ENCODE measurements around the gene SLC38A10. TPM values are rescaled to one million over a fixed set of nuclear protein-coding genes. Genes with fewer than 3 reads are reported as not detected.

SLC38A10 gene
- total RNA-seq, 3 donors from 2014 or later = 45.7 to 58.6 (median 53.9) TPM

DNA sequence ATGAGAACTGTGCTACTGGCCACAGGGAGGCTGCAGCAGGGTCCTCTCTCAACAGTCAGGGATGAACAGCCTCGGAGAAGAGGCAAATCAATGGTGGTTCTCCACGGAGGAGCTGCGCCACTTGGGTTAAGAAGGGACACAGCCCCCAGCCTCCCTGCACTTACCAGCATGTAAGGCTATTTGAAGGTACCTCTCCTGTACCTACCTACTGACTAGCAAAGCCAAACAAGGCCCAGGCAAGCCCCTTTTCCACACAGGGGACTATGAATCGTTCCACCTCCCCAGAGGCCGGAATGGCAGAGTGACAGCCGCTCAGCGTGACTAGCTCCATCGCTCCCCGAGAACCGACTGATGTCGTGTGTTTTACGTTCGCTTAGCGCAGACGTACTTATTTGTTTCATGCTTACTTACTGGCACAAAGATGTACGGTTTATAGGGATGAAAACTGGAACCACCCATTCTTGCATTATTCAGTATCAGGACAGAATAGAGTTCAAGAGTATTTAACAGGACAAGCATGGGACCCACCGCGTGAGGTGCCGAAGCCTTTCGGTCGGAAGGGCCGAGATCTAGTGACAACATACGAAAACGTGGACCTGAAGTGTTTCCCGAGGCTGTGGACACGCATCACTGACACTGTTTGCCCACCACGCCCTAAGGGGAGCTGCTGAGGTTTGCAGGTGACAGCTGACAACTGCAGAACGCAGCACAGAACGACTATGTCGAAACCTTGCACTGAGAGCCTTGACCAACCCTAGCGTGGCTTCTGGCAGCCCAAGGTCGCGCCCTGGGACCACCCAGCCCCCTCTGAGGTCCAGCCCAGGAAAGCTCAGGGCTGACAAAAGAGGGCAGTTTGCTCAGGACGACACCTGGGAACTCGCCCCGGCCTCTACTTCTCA lies 57.3 kb downstream of the SLC38A10 start:
- peaks cover 6% of the 10 kb centered on the region for H3K36me3 Mint-ChIP-seq (ENCODE audit: insufficient read depth)
- peak overlapping the region; percentile 95 for H3K4me3 Mint-ChIP-seq
- ATAC-seq (no peak), DNase-seq (no peak)
- no peaks in the 10 kb centered on the region for H3K9me3 Mint-ChIP-seq
- no peaks in the 10 kb centered on the region for H3K27me3 Mint-ChIP-seq (ENCODE audit: low read depth)
- H3K4me1 Mint-ChIP-seq (ENCODE audit: low read depth) = peaks cover 35% of the 10 kb centered on the region

DNA sequence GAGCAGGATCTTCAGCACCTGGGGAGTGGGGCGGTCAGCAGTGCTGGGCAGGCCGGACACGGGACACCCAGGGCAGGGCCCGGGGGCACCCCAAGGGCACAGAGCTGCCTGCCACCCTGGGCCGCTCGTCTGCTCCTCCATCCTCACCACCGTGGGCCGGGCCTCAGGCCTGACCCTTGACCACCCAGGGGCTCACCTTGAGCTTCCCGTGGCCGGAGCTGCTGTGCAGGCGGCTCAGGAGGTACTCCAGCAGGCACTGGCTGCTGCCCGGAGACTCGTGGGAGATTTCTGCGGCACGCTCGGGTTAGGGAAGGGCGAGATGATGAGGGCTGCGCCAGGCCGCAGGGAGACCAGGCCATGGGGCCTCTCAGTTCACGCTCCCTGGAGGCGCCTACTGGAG lies 58.3 kb downstream of the SLC38A10 start:
- peak overlapping the region; percentile 95 for H3K4me3 Mint-ChIP-seq
- ATAC-seq = no peak
- peaks cover 6% of the 10 kb centered on the region for H3K36me3 Mint-ChIP-seq (ENCODE audit: insufficient read depth)
- DNase-seq = no peak
- H3K9me3 Mint-ChIP-seq = no peaks in the 10 kb centered on the region
- peaks cover 30% of the 10 kb centered on the region for H3K4me1 Mint-ChIP-seq (ENCODE audit: low read depth)
- no peaks in the 10 kb centered on the region for H3K27me3 Mint-ChIP-seq (ENCODE audit: low read depth)

DNA sequence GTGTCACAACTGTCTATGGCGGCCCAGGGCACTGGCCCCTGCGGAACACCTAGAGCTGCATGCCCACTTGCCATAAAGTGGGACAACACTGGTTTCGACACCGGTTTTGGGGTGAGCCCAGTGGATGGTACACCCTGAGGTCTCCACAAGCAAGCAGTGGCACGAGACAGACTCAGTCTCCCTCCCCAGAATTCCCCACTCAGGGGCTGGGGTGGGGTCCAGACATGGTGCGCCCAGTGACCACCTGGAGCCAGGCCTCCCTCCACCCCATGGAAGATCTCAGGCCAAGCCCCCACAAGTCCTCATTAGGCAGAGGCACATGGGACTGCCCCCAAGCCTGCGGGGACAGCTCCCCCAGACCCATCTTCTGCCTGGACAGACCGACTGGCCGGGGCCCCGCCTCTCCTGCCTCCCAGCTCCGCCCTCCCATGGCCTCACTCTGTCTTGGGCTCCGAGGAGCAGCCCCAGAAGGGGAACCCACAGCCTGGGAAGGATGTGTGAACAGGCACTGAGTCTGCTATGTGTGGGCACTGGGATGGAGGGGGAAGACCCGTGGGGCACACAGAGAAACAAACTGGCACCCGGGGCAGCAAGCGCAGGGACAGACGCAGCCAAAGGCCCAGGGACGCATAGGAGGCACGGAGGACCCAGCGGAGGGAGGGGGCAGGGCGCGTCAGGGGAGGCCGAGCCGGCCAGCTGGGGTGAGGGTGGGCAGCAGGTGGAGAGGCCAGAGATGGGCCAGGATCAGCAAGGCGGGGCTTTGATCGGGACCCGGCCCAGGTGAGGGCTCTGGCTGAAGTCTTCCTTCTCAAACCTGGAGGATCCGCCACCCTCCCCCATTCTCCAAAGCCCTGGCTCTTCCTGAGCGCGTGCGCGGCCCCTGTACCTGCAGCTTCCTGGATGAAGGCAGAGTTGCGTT lies 59.0 kb downstream of the SLC38A10 start:
- no peaks in the 10 kb centered on the region for H3K9me3 Mint-ChIP-seq
- peak overlapping the region; percentile 56 for H3K4me3 Mint-ChIP-seq
- no peaks in the 10 kb centered on the region for H3K27me3 Mint-ChIP-seq (ENCODE audit: low read depth)
- peaks cover 4% of the 10 kb centered on the region for H3K36me3 Mint-ChIP-seq (ENCODE audit: insufficient read depth)
- ATAC-seq (no peak), DNase-seq (no peak)
- H3K4me1 Mint-ChIP-seq (ENCODE audit: low read depth) = peaks cover 27% of the 10 kb centered on the region

DNA sequence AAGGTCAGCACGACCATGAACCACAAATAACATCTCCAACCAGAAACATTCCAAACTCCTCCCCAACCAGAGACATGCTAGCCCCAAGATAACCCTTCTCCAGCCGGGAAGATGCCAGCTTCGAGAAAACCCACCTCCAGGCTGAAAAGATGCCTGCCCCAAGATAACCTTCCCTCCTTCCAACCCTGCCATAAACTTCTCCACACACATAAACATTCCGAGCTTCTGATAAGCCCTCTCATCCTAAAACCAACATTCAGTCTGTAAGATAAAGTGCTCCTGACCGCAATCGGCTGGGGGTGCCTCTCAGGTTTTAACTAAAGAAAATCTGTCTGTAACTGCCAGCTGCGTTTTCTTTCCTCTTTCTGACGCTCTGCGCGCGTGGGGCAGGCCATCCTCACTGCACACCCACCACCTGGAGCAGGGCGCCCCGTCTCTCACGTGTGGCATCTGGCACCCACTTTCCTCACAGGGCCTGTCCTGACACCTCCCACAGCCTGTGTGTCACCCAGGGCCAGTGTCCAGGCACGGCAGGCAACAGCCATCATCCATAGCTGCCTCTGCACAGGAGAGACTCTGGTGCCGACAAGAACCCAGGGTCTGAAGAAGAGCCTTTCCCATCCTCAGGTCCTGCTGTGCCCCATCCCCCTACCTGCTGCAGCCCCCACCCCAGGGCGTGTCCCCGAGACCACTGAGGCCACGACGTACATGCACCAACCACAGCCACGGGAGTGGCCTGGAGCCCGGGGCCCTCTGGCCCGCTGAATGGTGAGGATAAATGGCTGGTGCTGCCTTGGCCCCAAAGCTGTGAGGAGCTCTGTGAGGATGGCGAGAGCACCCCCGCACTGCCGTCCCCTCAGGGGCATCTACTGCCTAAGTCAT lies 59.9 kb downstream of the SLC38A10 start:
- H3K4me1 Mint-ChIP-seq (ENCODE audit: low read depth) = peaks cover 21% of the 10 kb centered on the region
- H3K9me3 Mint-ChIP-seq = no peaks in the 10 kb centered on the region
- peaks cover 8% of the 10 kb centered on the region for H3K36me3 Mint-ChIP-seq (ENCODE audit: insufficient read depth)
- H3K4me3 Mint-ChIP-seq = peak overlapping the region; percentile 37
- no peaks in the 10 kb centered on the region for H3K27me3 Mint-ChIP-seq (ENCODE audit: low read depth)
- ATAC-seq = no peak
- no peak for DNase-seq

DNA sequence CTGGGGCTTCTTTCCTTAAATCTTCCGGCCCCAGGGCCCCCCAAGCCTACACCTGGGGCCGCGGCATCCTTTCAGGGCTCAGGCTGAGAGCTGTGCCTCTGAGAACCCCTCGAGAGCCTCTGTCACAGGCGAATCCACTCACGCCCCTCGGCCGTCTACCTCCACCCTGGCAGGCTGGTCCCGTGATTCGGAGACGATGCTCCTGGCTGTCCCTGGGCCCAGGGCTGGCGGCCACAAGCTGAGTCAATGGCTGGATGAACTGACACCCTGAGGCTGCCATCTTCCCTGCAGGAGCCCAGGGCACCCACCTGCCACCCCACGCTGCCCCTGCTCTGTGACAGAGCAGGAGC lies 60.6 kb downstream of the SLC38A10 start:
- DNase-seq (no peak), ATAC-seq (no peak)
- Mint-ChIP-seq H3K4me1 (ENCODE audit: low read depth) (peaks cover 20% of the 10 kb centered on the region), H3K4me3 (no peak overlapping the region), H3K27me3 (ENCODE audit: low read depth) (no peaks in the 10 kb centered on the region), H3K9me3 (no peaks in the 10 kb centered on the region), H3K36me3 (ENCODE audit: insufficient read depth) (peaks cover 14% of the 10 kb centered on the region)

DNA sequence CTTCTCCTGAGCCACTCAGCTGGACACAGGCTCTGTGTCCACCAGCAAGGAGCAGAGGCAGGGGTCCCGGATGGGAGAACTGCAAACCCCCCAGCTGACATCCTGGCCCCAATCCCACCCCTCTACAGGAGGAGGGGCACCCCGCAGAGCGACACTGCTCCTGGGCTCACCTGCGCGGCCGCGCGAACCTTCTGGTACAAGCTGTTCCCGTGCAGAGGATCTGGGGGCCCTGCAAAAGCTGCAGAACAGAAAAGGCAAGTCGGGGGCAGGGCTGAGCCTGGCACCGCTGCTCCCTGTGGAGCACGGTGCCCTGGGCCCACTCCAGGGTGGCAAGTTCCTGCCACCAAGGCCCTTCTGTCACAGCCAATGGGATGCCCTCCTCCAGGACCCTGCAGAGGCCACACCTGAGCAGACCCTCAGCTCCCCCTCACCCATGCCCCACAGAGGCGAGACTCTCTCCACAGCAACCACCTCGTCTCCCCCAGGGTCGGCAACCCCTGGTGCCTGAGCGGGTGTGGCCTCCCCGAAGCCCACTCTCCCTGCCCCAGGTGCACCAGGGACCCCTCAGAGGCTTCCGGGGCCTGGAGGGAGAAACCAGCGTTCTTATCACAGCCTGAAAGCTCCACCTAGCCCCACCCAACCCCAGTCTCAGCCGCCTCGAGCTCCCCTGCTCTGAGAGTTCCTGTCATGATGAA lies 61.1 kb downstream of the SLC38A10 start:
- no peak for DNase-seq
- Mint-ChIP-seq H3K4me1 (ENCODE audit: low read depth) (peaks cover 20% of the 10 kb centered on the region), H3K36me3 (ENCODE audit: insufficient read depth) (peaks cover 14% of the 10 kb centered on the region), H3K27me3 (ENCODE audit: low read depth) (no peaks in the 10 kb centered on the region), H3K4me3 (no peak overlapping the region), H3K9me3 (no peaks in the 10 kb centered on the region)
- no peak for ATAC-seq

DNA sequence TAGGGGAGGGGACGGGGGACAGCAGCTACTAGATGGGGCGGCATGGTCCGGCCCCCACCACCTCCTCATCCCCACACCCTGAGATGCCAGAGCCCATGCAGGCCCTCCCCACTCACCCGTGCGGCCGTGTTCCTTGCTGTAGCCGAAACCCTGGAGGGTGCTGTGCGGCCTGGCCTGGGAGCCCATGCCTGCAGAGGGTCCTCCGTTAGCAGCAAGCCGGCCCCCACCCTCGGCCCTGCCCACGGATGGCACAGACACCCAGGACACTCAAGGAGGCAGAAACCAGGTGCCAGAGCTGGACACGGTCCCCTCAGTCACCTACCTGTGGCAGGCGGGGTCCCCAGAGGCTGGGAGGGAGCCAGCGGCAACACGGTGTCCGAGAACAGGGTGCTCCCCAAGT lies 61.8 kb downstream of the SLC38A10 start:
- Mint-ChIP-seq H3K9me3 (no peaks in the 10 kb centered on the region), H3K27me3 (ENCODE audit: low read depth) (no peaks in the 10 kb centered on the region), H3K4me3 (no peak overlapping the region), H3K36me3 (ENCODE audit: insufficient read depth) (peaks cover 16% of the 10 kb centered on the region), H3K4me1 (ENCODE audit: low read depth) (peaks cover 20% of the 10 kb centered on the region)
- no peak for ATAC-seq
- DNase-seq = no peak

DNA sequence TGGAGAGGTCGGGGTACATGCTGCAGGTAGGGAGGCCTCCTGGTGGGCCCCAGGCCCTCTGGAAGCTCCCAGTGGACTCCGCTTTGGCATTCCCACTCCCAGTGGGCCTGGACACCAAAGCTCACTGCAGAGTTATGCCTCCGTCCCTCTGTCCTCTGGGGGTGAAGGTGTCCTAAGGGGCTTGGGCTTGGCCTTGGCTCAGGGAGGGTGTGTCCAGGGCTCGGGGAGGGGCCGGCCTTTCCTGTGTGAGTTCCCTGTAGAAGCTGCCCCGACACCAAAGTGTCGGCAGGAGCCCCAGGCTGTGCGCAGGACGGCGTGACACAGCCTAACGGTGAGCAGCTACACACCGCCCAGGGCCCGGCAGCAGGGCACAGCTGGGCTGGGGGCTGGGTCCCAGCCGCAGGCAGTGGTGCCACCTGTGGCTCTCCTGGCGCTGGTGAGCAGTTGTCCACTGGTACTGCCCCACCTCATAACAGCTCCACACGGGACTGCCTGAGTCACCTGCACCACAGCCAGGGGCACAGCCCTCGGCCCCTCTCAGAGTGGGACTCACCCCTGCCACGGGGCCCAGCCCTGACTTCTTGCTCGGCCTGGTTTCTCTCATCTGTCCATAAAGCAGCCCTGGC lies 62.4 kb downstream of the SLC38A10 start:
- peaks cover 18% of the 10 kb centered on the region for H3K36me3 Mint-ChIP-seq (ENCODE audit: insufficient read depth)

DNA sequence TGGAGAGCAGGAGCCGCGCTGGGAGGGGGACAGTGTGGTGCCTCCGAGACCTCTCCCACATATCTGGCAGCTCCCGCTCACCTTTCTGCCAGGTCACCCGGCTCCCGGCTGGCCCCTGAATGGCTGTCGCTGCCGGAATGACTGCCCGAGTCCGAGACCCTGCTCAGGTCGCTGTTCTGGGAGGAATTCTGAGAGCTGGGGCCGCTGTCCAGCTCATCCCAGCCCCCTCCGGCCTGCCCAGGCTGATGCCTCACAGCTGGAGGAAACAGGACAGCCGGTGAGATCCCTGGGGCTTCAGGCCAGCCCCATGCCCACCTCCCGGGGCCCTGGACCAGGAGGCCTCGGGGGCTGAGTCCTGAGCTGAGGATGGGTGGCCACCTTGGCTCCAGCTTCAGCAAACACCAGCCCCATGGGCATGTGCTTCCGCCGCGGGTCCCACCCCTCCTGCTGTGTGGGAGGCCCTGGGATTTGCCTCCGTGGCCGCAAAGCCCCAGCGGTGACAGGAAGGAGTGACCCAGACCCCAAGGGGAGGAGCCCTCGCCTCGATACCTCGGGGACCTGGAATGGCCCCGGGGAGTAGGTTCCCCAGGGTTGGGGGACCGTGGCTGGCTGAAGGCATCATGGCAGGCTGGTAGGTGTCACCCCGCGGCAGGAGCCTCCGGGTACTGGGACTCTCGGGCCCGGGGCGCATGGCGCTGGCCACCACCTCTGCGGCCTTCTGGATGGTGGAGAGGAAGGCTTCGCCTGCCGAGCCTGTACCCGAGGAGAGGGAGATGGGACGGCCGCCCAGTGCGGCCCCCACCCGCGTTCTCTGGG lies 63.1 kb downstream of the SLC38A10 start:
- H3K4me3 Mint-ChIP-seq = no peak overlapping the region
- ATAC-seq (no peak), DNase-seq (no peak)
- H3K27me3 Mint-ChIP-seq (ENCODE audit: low read depth) = no peaks in the 10 kb centered on the region
- no peaks in the 10 kb centered on the region for H3K9me3 Mint-ChIP-seq
- peaks cover 18% of the 10 kb centered on the region for H3K36me3 Mint-ChIP-seq (ENCODE audit: insufficient read depth)
- H3K4me1 Mint-ChIP-seq (ENCODE audit: low read depth) = peaks cover 15% of the 10 kb centered on the region

More for the DNA sequence above, 62.4 kb downstream of the SLC38A10 start:
- no peak overlapping the region for H3K4me3 Mint-ChIP-seq
- H3K4me1 Mint-ChIP-seq (ENCODE audit: low read depth) = peaks cover 18% of the 10 kb centered on the region
- H3K27me3 Mint-ChIP-seq (ENCODE audit: low read depth) = no peaks in the 10 kb centered on the region
- H3K9me3 Mint-ChIP-seq = no peaks in the 10 kb centered on the region
- no peak for DNase-seq
- ATAC-seq = no peak

DNA sequence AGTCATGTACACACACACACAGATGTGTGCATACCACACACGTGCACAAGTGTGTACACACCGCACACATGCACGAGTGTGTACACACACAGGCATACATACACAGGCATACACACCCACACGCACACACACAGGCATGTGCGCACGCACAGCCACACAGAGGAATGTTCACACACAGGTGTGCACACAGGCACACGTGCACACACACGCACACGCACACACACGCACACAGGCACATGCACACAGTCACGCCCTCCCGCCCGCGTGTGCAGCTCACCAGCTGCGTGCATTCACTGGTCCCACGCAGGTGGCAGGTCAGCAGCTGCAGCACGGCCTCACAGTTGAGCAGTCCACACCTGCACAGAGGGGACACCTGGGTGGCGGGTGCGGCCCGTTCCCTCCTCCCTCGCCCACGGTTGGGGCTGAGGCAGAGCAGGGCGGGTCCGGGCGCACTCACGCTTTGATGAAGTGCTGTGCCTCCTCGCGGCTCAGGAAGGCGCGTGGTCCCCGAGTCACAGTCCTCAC lies 63.9 kb downstream of the SLC38A10 start:
- peaks cover 15% of the 10 kb centered on the region for H3K4me1 Mint-ChIP-seq (ENCODE audit: low read depth)
- H3K9me3 Mint-ChIP-seq = no peaks in the 10 kb centered on the region
- peaks cover 18% of the 10 kb centered on the region for H3K36me3 Mint-ChIP-seq (ENCODE audit: insufficient read depth)
- no peak for ATAC-seq
- no peaks in the 10 kb centered on the region for H3K27me3 Mint-ChIP-seq (ENCODE audit: low read depth)
- H3K4me3 Mint-ChIP-seq = no peak overlapping the region
- DNase-seq = no peak

DNA sequence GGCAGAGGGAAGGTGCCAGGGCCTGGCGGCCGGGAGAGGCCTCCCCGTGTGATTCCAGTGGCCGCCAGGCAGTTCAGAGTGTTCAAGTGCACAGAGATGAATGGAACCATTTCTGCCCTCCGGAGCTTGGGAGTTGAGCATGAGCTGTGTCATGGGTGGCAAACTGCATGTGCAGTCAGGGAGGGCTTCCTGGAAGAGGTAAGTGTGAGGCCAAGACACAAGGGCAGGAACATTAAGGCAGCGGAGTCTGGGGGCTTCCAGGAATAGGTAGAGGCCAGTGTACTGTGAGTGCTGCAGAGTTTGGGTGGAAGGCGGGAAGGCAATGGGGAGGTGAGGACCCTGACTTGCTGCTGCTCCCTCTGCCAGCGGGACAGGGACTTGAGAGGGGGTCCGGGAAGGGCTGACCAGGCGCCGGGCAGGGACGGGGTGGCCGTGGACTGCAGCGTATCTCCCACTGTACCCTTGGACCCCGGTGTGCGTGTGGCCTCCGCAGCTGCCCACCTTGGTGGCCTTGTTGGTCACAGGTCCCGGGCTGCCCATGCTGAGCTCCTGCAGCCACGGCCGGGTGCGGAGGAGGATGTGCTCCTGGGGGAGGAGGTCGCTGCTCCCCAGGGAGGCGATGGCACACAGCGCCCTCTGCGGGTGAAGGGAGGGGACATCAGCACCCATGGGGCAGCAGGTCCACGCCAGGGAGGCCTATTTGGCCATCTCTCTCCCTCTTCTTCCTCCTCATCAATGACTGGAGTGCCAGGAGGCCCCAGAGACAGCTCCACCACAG lies 64.9 kb downstream of the SLC38A10 start:
- DNase-seq = no peak
- no peaks in the 10 kb centered on the region for H3K9me3 Mint-ChIP-seq
- H3K4me1 Mint-ChIP-seq (ENCODE audit: low read depth) = peaks cover 13% of the 10 kb centered on the region
- no peaks in the 10 kb centered on the region for H3K27me3 Mint-ChIP-seq (ENCODE audit: low read depth)
- H3K4me3 Mint-ChIP-seq = no peak overlapping the region
- peaks cover 18% of the 10 kb centered on the region for H3K36me3 Mint-ChIP-seq (ENCODE audit: insufficient read depth)
- ATAC-seq = peak in 1 of 2 donors; percentile 9

DNA sequence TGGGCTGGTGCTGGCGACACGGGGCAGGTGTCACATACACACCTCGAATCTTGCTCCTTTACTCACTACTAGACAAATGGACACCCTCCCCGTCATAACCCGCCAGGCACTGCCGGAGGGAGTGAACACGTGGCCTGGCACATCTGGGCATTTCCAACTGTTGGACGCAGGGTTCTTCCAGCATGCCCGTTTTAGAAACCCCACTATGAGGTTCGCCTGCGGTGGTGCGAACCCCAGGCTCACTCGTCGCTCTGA lies 65.5 kb downstream of the SLC38A10 start:
- Mint-ChIP-seq H3K36me3 (ENCODE audit: insufficient read depth) (peaks cover 15% of the 10 kb centered on the region), H3K4me1 (ENCODE audit: low read depth) (peaks cover 9% of the 10 kb centered on the region), H3K9me3 (no peaks in the 10 kb centered on the region), H3K27me3 (ENCODE audit: low read depth) (no peaks in the 10 kb centered on the region), H3K4me3 (no peak overlapping the region)
- no peak for DNase-seq
- no peak for ATAC-seq

All from activated T-cell treated with anti-CD3 and anti-CD28 coated beads, Interleukin-2, amount 50 U/mL, for 4 hours (primary cell).